22Rv1 (cell line): ENCODE results near the gene RAX2.

Experiments
- ZFX ChIP-seq: fragments of 450-650 bp; IDR thresholded peaks from 2 replicates; pipeline ENCODE4 v1.6.1; 2017; ENCODE audit warnings: antibody characterized with exemption, borderline replicate concordance
- TF ChIP-seq, protein P1 (sequence below): fragments of 450-650 bp; IDR thresholded peaks from 2 replicates; pipeline ENCODE4 v1.5.1; 2017; ENCODE audit warnings: mild to moderate bottlenecking

DNA sequence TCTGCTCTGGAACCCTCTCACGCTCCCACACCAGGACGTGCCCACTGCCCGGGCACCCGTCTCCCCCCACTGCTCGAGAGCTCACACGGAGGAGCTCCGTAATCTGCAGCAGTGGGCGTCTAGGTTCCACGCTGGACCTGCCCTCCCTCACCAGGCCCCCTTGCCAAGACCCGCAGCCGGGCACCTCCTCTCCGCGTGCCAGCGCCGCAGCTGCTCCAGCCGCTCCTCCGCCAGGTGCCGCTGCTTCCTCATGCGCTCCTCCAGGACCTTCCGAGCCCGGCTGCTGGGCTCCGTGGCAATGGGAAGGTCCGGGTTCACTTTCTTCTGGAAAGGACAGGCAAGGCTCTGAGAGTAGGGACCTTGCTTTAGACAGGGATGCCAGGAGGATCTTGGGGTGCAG lies 49.1 kb upstream of the RAX2 start:
- TF ChIP-seq, protein P1, sequence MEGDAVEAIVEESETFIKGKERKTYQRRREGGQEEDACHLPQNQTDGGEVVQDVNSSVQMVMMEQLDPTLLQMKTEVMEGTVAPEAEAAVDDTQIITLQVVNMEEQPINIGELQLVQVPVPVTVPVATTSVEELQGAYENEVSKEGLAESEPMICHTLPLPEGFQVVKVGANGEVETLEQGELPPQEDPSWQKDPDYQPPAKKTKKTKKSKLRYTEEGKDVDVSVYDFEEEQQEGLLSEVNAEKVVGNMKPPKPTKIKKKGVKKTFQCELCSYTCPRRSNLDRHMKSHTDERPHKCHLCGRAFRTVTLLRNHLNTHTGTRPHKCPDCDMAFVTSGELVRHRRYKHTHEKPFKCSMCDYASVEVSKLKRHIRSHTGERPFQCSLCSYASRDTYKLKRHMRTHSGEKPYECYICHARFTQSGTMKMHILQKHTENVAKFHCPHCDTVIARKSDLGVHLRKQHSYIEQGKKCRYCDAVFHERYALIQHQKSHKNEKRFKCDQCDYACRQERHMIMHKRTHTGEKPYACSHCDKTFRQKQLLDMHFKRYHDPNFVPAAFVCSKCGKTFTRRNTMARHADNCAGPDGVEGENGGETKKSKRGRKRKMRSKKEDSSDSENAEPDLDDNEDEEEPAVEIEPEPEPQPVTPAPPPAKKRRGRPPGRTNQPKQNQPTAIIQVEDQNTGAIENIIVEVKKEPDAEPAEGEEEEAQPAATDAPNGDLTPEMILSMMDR: no peak
- TF ChIP-seq ZFX: no peak
